BJ (cell line): ENCODE measurements around the gene CDC16. TPM values are rescaled to one million over a fixed set of nuclear protein-coding genes. Genes with fewer than 3 reads are reported as not detected.
A peak's percentile ranks its signal among the peaks of the same experiment; 100 is the strongest.
"Not testable (repeated sequence)": the region's sequence is repeated elsewhere in the genome, so short reads cannot be mapped to it uniquely, and the experiment has no call there.

Experiments
- CTCF ChIA-PET: fragments of 350-600 bp; formaldehyde crosslinking; extraction: SDS; loops from one replicate; lab custom pipeline; 2021; ENCODE audit warnings: antibody characterized with exemption, inconsistent platforms; lab: Yijun Ruan, JAX
- POLR2A ChIA-PET: fragments of 300-600 bp; sonication (Branson Sonifier 250); formaldehyde crosslinking; extraction: SDS; loops from one replicate; lab custom pipeline; 2021; ENCODE audit warnings: antibody characterized with exemption; lab: Charles Lee
- DNase-seq: peaks from one replicate; pipeline ENCODE4 v3.0.0-alpha.2; 2011; ENCODE audit warnings: low read depth
- H3K27me3 ChIP-seq: 2 replicates; pipeline ENCODE4 v1.6.0; 2011; ENCODE audit warnings: low read length; ENCODE audit not compliant: control insufficient read depth, insufficient read depth
- H3K36me3 ChIP-seq: 2 replicates; pipeline ENCODE4 v1.5.1; 2011; ENCODE audit warnings: low read length; ENCODE audit not compliant: control insufficient read depth, insufficient read depth
- H3K4me3 ChIP-seq: 2 replicates; pipeline ENCODE4 v1.5.1; 2011; ENCODE audit warnings: low read depth, mild to moderate bottlenecking, control low read depth, low read length
- polyA minus RNA-seq: library from RNA; depleted of rRNA, polyadenylated mRNA; stranded (reverse); fragments of >200 nt; gene quantifications from 2 replicates; pipeline ENCODE4 v1.2.3, GENCODE V29; 2011; rRNA and poly(A)+ RNA removed
- polyA plus RNA-seq: library from polyadenylated mRNA; depleted of rRNA; stranded (reverse); fragments of >200 nt; gene quantifications from 2 replicates; pipeline ENCODE4 v1.2.3, GENCODE V29; 2011; rRNA removed
- TF ChIP-seq, protein P1 (sequence below): IDR thresholded peaks from 2 replicates; pipeline ENCODE4 v1.5.1; 2011; ENCODE audit warnings: low read depth, mild to moderate bottlenecking, control low read depth, inconsistent platforms, low read length, moderate library complexity; ENCODE audit not compliant: insufficient read depth

The CDC16 gene
- 55.8 and 102 TPM in 2 replicates for polyA plus RNA-seq
- 50.9 TPM in 2 replicates for polyA minus RNA-seq

- Histone ChIP-seq H3K27me3 (no peaks in the 10 kb centered on the region), H3K4me3 (peak within 1 kb of the TSS; percentile 83), H3K36me3 (peaks cover 8% of the 10 kb centered on the region)
- TF ChIP-seq, protein P1, sequence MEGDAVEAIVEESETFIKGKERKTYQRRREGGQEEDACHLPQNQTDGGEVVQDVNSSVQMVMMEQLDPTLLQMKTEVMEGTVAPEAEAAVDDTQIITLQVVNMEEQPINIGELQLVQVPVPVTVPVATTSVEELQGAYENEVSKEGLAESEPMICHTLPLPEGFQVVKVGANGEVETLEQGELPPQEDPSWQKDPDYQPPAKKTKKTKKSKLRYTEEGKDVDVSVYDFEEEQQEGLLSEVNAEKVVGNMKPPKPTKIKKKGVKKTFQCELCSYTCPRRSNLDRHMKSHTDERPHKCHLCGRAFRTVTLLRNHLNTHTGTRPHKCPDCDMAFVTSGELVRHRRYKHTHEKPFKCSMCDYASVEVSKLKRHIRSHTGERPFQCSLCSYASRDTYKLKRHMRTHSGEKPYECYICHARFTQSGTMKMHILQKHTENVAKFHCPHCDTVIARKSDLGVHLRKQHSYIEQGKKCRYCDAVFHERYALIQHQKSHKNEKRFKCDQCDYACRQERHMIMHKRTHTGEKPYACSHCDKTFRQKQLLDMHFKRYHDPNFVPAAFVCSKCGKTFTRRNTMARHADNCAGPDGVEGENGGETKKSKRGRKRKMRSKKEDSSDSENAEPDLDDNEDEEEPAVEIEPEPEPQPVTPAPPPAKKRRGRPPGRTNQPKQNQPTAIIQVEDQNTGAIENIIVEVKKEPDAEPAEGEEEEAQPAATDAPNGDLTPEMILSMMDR, result no peak
- POLR2A ChIA-PET, result no interaction called here
- CTCF ChIA-PET, result interaction anchor here (1.4 kb wide), 1 partner anchor 106 kb away, joined by 5 read pairs; no protein-coding TSS in a partner anchor
- DNase-seq, result peak; percentile 22
These were observed at the start of gene CDC16 for GRCh38 chr13:114234645-114235421. TSS of gene CDC16 (plus strand) at chr13:114234897. CDS start at chr13:114235085, 188 bp downstream.

GRCh38 chr13:114185182-114185971 is 49.3 kb upstream of the CDC16 start:
- CTCF ChIA-PET, result interaction anchor here (1.0 to 1.7 kb wide), 3 partner anchors 10 to 15 kb away, joined by 3 to 4 read pairs (median 3); no protein-coding TSS in a partner anchor

GRCh38 chr13:114194853-114195252 is 39.8 kb upstream of the CDC16 start:
- Histone ChIP-seq H3K36me3 (no peaks in the 10 kb centered on the region), H3K27me3 (peaks cover 10% of the 10 kb centered on the region), H3K4me3 (no peak overlapping the region)
- no peak for DNase-seq
- ChIA-PET POLR2A (no interaction called here), CTCF (no interaction called here)
- TF ChIP-seq, protein P1, result no peak

More at GRCh38 chr13:114185182-114185971, 49.3 kb upstream of the CDC16 start:
- no peaks in the 10 kb centered on the region for H3K36me3 ChIP-seq
- H3K4me3 ChIP-seq, result no peak overlapping the region
- peaks cover 13% of the 10 kb centered on the region for H3K27me3 ChIP-seq
- TF ChIP-seq, protein P1, result no peak
- DNase-seq, result no peak
- POLR2A ChIA-PET, result no interaction called here

DNA sequence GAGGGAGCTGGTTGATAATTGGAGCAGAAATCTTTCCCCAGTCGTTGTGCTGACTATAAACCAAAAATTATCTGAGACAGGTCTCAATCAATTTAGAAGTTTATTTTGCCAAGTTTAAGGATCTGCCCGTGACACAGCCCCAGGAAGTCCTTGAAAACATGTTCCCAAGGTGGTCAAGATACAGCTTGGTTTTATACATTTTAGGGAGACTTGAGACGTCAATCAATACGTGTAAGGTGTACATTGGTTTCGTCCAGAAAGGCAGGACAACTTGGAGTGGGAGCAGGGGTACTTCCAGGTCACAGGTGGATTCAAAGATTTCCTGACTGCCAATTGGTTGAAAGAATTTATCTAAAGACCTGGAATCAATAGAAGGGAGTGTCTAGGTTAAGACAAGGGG is 38.1 kb upstream of the CDC16 start:
- no peaks in the 10 kb centered on the region for H3K36me3 ChIP-seq
- TF ChIP-seq, protein P1, result no peak
- H3K27me3 ChIP-seq, result peaks cover 20% of the 10 kb centered on the region
- CTCF ChIA-PET, result interaction anchor here (0.5 kb wide), 1 partner anchor 547 kb away, joined by 3 read pairs; no protein-coding TSS in a partner anchor
- no peak overlapping the region for H3K4me3 ChIP-seq
- POLR2A ChIA-PET, result no interaction called here
- no peak for DNase-seq

- TF ChIP-seq, protein P1, result no peak
- Histone ChIP-seq H3K36me3 (no peaks in the 10 kb centered on the region), H3K27me3 (peaks cover 20% of the 10 kb centered on the region), H3K4me3 (no peak overlapping the region)
- POLR2A ChIA-PET, result no interaction called here
- no peak for DNase-seq
- CTCF ChIA-PET, result no interaction called here
These were observed 36.1 kb upstream of the CDC16 start for GRCh38 chr13:114198556-114198955.

GRCh38 chr13:114199526-114199925 is 35.2 kb upstream of the CDC16 start:
- CTCF ChIA-PET, result interaction anchor here (1.4 kb wide), 1 partner anchor 14 kb away, joined by 3 read pairs; no protein-coding TSS in a partner anchor
- DNase-seq, POLR2A ChIA-PET, H3K36me3 ChIP-seq, H3K4me3 ChIP-seq: not testable (repeated sequence)
- H3K27me3 ChIP-seq, result peaks cover 23% of the 10 kb centered on the region
